GM12878 (cell line): Measurements from ENCODE around the gene PRKRA. TPM values are rescaled to one million over a fixed set of nuclear protein-coding genes. Genes with fewer than 3 reads are reported as not detected.

ENCODE experiments used
- ATAC-seq: fragments of 200-7000 bp; cut with Tn5 transposase; 3 replicates; pipeline ENCODE4 v1.9.1; 2020; ENCODE audit warnings: mild to moderate bottlenecking, moderate library complexity
- BruUV-seq: library from RNA; stranded (reverse); fragments of 400-500 nt; replicated peaks from 2 replicates; lab custom pipeline; 2021; lab: Mats Ljungman, UMichigan
- CTCF ChIA-PET: fragments of 300-600 bp; sonication (Branson Sonifier 250); formaldehyde crosslinking; extraction: SDS; loops from one replicate; lab custom pipeline; 2021; ENCODE audit warnings: inconsistent platforms; lab: Yijun Ruan, JAX
- POLR2A ChIA-PET: fragments of 350-600 bp; formaldehyde crosslinking; extraction: SDS; loops from one replicate; lab custom pipeline; 2021; ENCODE audit warnings: inconsistent platforms; lab: Charles Lee
- RAD21 ChIA-PET: fragments of 300-600 bp; sonication (Branson Sonifier 250); formaldehyde crosslinking; loops from one replicate; lab custom pipeline; 2023; ENCODE audit warnings: antibody characterized with exemption; ENCODE audit not compliant: unreplicated experiment; lab: Charles Lee
- SMC1A ChIA-PET: fragments of 300-600 bp; sonication (Branson Sonifier 250); formaldehyde crosslinking; loops from one replicate; lab custom pipeline; 2023; ENCODE audit not compliant: unreplicated experiment, uncharacterized antibody; lab: Charles Lee
- DNase-seq: peaks from one replicate; pipeline ENCODE4 v3.0.0-alpha.2; 2011; ENCODE audit warnings: low read depth, low spot score
- FAIRE-seq: peaks from 3 replicates; lab custom pipeline; 2011; peaks lifted over from hg19 to GRCh38; lab: Jason Lieb, UNC
- H2AFZ ChIP-seq: 2 replicates; pipeline ENCODE4 v1.6.0; 2011; ENCODE audit warnings: low read depth, low read length, control low read depth; ENCODE audit not compliant: control insufficient read depth
- H3K27ac ChIP-seq: 2 replicates; pipeline ENCODE4 v1.5.1; 2011; ENCODE audit warnings: control low read depth; ENCODE audit not compliant: control insufficient read depth, insufficient read depth
- H3K27me3 ChIP-seq, 2 experiments: replicated peaks in 1 of 2; 2 replicates each; pipeline versions ENCODE4 v1.6.0 to v1.6.1; 2011; ENCODE audit warnings: low read length in 1 of 2; ENCODE audit not compliant: control insufficient read depth in 2 of 2, insufficient read depth in 2 of 2
- H3K36me3 ChIP-seq, 2 experiments: 2 replicates each; pipeline ENCODE4 v1.5.1; 2011; ENCODE audit warnings: low read length in 1 of 2; ENCODE audit not compliant: control insufficient read depth in 2 of 2, insufficient read depth in 2 of 2
- H3K4me1 ChIP-seq: 2 replicates; pipeline ENCODE4 v1.6.1; 2011; ENCODE audit warnings: mild to moderate bottlenecking, low read length, moderate library complexity, mixed read lengths; ENCODE audit not compliant: control insufficient read depth, insufficient read depth
- H3K4me2 ChIP-seq: 2 replicates; pipeline ENCODE4 v1.6.0; 2011; ENCODE audit warnings: control low read depth; ENCODE audit not compliant: control insufficient read depth, insufficient read depth
- H3K4me3 ChIP-seq: fragments of 200-600 bp; sonication (generic); 2 replicates; pipeline ENCODE4 v1.5.1; 2016
- H3K79me2 ChIP-seq: 2 replicates; pipeline ENCODE4 v1.6.0; 2011; ENCODE audit warnings: low read length; ENCODE audit not compliant: control insufficient read depth, insufficient read depth
- H3K9ac ChIP-seq: 2 replicates; pipeline ENCODE4 v1.8.0; 2011; ENCODE audit warnings: low read length, control low read depth, mixed read lengths; ENCODE audit not compliant: control insufficient read depth, insufficient read depth
- H3K9me3 ChIP-seq: replicated peaks from 3 replicates; pipeline ENCODE4 v1.5.1; 2011; ENCODE audit warnings: mild to moderate bottlenecking, low read length; ENCODE audit not compliant: control insufficient read depth, insufficient read depth
- H4K20me1 ChIP-seq: 2 replicates; pipeline ENCODE4 v1.6.0; 2011; ENCODE audit not compliant: control insufficient read depth, insufficient read depth
- EZH2 ChIP-seq: IDR thresholded peaks from 2 replicates; pipeline ENCODE4 v1.6.1; 2012; ENCODE audit warnings: low read depth, mild to moderate bottlenecking, control low read depth, inconsistent platforms, low read length, borderline replicate concordance; ENCODE audit not compliant: control insufficient read depth
- FOXM1 ChIP-seq: IDR thresholded peaks from 2 replicates; pipeline ENCODE4 v1.6.1; 2012; ENCODE audit warnings: low read depth, mild to moderate bottlenecking, inconsistent platforms, low read length, moderate library complexity
- LARP7 ChIP-seq: fragments of 450-650 bp; IDR thresholded peaks from 2 replicates; pipeline ENCODE4 v1.6.1; 2017; ENCODE audit warnings: mild to moderate bottlenecking
- NFYA ChIP-seq: IDR thresholded peaks from 2 replicates; pipeline ENCODE4 v1.6.1; 2011; ENCODE audit warnings: low read depth, mild to moderate bottlenecking, low read length, improper control_type of control experiment, borderline replicate concordance
- NR2C1 ChIP-seq: fragments of 450-650 bp; IDR thresholded peaks from 2 replicates; pipeline ENCODE4 v1.6.1; 2017; ENCODE audit warnings: antibody characterized with exemption, mild to moderate bottlenecking, moderate library complexity
- POU2F2 ChIP-seq: IDR thresholded peaks from 3 replicates; pipeline ENCODE4 v1.6.1; 2011; ENCODE audit warnings: low read depth, mild to moderate bottlenecking, low read length, borderline replicate concordance
- SMAD5 ChIP-seq: IDR thresholded peaks from 2 replicates; pipeline ENCODE4 v1.6.1; 2016; ENCODE audit warnings: antibody characterized with exemption, low read depth
- SP1 ChIP-seq: IDR thresholded peaks from one replicate; pipeline ENCODE4 v1.6.1; 2011; ENCODE audit warnings: low read depth, low read length
- ZNF274 ChIP-seq: IDR thresholded peaks from one replicate; pipeline ENCODE4 v1.8.0; 2011; ENCODE audit not compliant: insufficient read length, insufficient read depth
- WGBS: methylation state at CpG from one replicate; pipeline ENCODE4 v1.1.6; 2016; ENCODE audit warnings: low lambda C conversion rate; ENCODE audit not compliant: insufficient replicate concordance, insufficient coverage; ENCODE audit errors: missing lambda C conversion rate; 5-methylcytosine and 5-hydroxymethylcytosine counted together
- in situ Hi-C: fragments of 300-500 bp; cut with MboI; formaldehyde crosslinking; loops from 9 replicates; pipeline ENCODE4 v1.14.3; 2018; ENCODE audit warnings: mixed read lengths
- intact Hi-C: fragments of 100-400 bp; cut with micrococcal nuclease; formaldehyde crosslinking; loops from one replicate; pipeline ENCODE4 v1.14.2; 2022; ENCODE audit not compliant: unreplicated experiment
- polyA plus RNA-seq, 11 experiments: library from polyadenylated mRNA; depleted of rRNA in 4 of 11; unstranded in 6 of 11; stranded (reverse) in 5 of 11; fragments of >200 nt; fragmentation: Nextera tagmentation in 4 of 11; fragmentation: Illumina TruSeq in 1 of 11; extraction: Ambion mirVana in 4 of 11; extraction: Trizol in 1 of 11; gene quantifications; 1 replicate in 1 of 11; 2 replicates in 10 of 11; pipeline versions ENCODE4 v1.2.1 to v1.2.3, GENCODE V29; 2011 to 2016; ENCODE audit warnings: inconsistent platforms in 2 of 11, missing spikeins in 2 of 11, low read depth in 1 of 11
- total RNA-seq, 4 experiments: library from RNA; depleted of rRNA in 3 of 4; stranded (reverse); fragments of >200 nt in 3 of 4; fragmentation: Illumina TruSeq in 1 of 4; extraction: Trizol in 1 of 4; gene quantifications; 2 replicates each; pipeline versions ENCODE4 v1.2.1 to v1.2.3, GENCODE V29; 2013 to 2021
- TF ChIP-seq, protein P1 (sequence below): fragments of 450-650 bp; formaldehyde crosslinking; IDR thresholded peaks from 2 replicates; pipeline ENCODE4 v1.4.0; 2022; ENCODE audit warnings: mild to moderate bottlenecking, moderate library complexity
- TF ChIP-seq, protein P2 (sequence below): IDR thresholded peaks from 2 replicates; pipeline ENCODE4 v1.6.1; 2011; ENCODE audit warnings: mild to moderate bottlenecking, low read depth, low read length, moderate library complexity; ENCODE audit not compliant: insufficient replicate concordance
- TF ChIP-seq, protein P3 (sequence below): fragments of 450-650 bp; formaldehyde crosslinking; IDR thresholded peaks from 2 replicates; pipeline ENCODE4 v1.5.0; 2022; ENCODE audit warnings: mild to moderate bottlenecking, missing genetic modification characterization
- TF ChIP-seq, protein P4 (sequence below): fragments of 450-650 bp; IDR thresholded peaks from 2 replicates; pipeline ENCODE4 v1.6.1; 2016; ENCODE audit warnings: mild to moderate bottlenecking

Gene PRKRA
- total and polyA plus RNA-seq, 10 of the 15 experiments (the other 5 are each of a cell fraction or from before 2014, with no cell fraction given), result 19.1 to 75.6 (median 51.7) TPM

DNA sequence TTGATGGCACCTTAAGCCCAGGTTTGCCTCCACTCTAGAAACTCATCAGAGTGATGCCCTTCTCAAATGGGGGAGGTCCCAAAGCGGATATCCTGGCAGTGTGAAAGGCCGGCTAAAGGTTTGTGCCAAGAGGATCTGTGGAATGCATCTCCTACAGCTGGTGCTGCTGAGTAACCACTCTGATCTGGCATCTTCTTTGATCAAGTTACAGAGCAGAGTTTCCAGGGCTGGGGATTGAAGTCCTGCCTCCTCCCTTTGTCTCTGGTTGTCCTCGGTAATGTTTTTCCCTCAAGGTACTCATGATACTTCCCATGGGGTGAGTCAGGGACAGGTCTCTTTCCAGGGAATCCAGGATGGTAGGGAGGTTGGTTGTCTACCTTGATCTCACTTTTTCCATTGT is 24.6 kb downstream of the PRKRA start:
- no peak for DNase-seq
- ChIA-PET POLR2A (interaction anchor here (0.9 kb wide), 1 partner anchor 15 kb away, joined by 4 read pairs; no protein-coding TSS in a partner anchor), RAD21 (no interaction called here), SMC1A (interaction anchor here (1.5 kb wide), 2 partner anchors 19 to 28 kb away, joined by 4 to 5 read pairs; no protein-coding TSS in a partner anchor), CTCF (interaction anchor here (1.0 to 4.3 kb wide), 3 partner anchors 9 to 29 kb away, joined by 3 to 16 read pairs (median 3); no protein-coding TSS in a partner anchor)
- no peak for ATAC-seq
- H3K27me3 ChIP-seq, result no peaks in the 10 kb centered on the region
- peaks cover 4 to 30% of the 10 kb centered on the region in 2 experiments for H3K36me3 ChIP-seq
- H3K4me3 ChIP-seq, result no peak overlapping the region
- no peak overlapping the region for H3K4me2 ChIP-seq
- no peaks in the 10 kb centered on the region for H3K4me1 ChIP-seq
- no peaks in the 10 kb centered on the region for H3K79me2 ChIP-seq
- H3K9ac ChIP-seq, result no peak overlapping the region
- H3K9me3 ChIP-seq, result peaks cover 4% of the 10 kb centered on the region; the same call in 2 of the 3 replicates
- FAIRE-seq, result no peak
- no peak overlapping the region for H3K27ac ChIP-seq
- intact Hi-C loops, result no loop called here
- H4K20me1 ChIP-seq, result no peaks in the 10 kb centered on the region
- H2AFZ ChIP-seq, result no peak overlapping the region
- no TSS peak for BruUV-seq
- 100% methylated on average over 3 of the region's 3 CpGs for WGBS
- in situ Hi-C loops, result no loop called here
- TF ChIP-seq, protein P1, sequence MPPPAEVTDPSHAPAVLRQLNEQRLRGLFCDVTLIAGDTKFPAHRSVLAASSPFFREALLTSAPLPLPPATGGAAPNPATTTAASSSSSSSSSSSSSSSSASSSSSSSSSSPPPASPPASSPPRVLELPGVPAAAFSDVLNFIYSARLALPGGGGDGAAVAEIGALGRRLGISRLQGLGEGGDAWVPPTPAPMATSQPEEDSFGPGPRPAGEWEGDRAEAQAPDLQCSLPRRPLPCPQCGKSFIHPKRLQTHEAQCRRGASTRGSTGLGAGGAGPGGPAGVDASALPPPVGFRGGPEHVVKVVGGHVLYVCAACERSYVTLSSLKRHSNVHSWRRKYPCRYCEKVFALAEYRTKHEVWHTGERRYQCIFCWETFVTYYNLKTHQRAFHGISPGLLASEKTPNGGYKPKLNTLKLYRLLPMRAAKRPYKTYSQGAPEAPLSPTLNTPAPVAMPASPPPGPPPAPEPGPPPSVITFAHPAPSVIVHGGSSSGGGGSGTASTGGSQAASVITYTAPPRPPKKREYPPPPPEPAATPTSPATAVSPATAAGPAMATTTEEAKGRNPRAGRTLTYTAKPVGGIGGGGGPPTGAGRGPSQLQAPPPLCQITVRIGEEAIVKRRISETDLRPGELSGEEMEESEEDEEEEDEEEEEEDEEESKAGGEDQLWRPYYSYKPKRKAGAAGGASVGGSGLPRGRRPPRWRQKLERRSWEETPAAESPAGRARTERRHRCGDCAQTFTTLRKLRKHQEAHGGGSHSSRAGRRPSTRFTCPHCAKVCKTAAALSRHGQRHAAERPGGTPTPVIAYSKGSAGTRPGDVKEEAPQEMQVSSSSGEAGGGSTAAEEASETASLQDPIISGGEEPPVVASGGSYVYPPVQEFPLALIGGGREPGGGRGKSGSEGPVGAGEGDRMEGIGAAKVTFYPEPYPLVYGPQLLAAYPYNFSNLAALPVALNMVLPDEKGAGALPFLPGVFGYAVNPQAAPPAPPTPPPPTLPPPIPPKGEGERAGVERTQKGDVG (CRISPR knock-in tag), result no peak
- TF ChIP-seq FOXM1 (no peak), SMAD5 (no peak), POU2F2 (no peak), NR2C1 (no peak), NFYA (no peak), LARP7 (no peak), SP1 (no peak), EZH2 (no peak), ZNF274 (no peak)
- TF ChIP-seq, protein P2, sequence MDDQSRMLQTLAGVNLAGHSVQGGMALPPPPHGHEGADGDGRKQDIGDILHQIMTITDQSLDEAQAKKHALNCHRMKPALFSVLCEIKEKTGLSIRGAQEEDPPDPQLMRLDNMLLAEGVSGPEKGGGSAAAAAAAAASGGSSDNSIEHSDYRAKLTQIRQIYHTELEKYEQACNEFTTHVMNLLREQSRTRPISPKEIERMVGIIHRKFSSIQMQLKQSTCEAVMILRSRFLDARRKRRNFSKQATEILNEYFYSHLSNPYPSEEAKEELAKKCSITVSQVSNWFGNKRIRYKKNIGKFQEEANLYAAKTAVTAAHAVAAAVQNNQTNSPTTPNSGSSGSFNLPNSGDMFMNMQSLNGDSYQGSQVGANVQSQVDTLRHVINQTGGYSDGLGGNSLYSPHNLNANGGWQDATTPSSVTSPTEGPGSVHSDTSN, result no peak
- TF ChIP-seq, protein P3, sequence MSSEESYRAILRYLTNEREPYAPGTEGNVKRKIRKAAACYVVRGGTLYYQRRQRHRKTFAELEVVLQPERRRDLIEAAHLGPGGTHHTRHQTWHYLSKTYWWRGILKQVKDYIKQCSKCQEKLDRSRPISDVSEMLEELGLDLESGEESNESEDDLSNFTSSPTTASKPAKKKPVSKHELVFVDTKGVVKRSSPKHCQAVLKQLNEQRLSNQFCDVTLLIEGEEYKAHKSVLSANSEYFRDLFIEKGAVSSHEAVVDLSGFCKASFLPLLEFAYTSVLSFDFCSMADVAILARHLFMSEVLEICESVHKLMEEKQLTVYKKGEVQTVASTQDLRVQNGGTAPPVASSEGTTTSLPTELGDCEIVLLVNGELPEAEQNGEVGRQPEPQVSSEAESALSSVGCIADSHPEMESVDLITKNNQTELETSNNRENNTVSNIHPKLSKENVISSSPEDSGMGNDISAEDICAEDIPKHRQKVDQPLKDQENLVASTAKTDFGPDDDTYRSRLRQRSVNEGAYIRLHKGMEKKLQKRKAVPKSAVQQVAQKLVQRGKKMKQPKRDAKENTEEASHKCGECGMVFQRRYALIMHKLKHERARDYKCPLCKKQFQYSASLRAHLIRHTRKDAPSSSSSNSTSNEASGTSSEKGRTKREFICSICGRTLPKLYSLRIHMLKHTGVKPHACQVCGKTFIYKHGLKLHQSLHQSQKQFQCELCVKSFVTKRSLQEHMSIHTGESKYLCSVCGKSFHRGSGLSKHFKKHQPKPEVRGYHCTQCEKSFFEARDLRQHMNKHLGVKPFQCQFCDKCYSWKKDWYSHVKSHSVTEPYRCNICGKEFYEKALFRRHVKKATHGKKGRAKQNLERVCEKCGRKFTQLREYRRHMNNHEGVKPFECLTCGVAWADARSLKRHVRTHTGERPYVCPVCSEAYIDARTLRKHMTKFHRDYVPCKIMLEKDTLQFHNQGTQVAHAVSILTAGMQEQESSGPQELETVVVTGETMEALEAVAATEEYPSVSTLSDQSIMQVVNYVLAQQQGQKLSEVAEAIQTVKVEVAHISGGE (CRISPR knock-in tag), result no peak
- TF ChIP-seq, protein P4, sequence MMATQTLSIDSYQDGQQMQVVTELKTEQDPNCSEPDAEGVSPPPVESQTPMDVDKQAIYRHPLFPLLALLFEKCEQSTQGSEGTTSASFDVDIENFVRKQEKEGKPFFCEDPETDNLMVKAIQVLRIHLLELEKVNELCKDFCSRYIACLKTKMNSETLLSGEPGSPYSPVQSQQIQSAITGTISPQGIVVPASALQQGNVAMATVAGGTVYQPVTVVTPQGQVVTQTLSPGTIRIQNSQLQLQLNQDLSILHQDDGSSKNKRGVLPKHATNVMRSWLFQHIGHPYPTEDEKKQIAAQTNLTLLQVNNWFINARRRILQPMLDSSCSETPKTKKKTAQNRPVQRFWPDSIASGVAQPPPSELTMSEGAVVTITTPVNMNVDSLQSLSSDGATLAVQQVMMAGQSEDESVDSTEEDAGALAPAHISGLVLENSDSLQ, result no peak
